ENCODE data around the gene PPP1R13B.
"Not testable (repeated sequence)": the region's sequence is repeated elsewhere in the genome, so short reads cannot be mapped to it uniquely, and the experiment has no call there.

Gene PPP1R13B

DNA sequence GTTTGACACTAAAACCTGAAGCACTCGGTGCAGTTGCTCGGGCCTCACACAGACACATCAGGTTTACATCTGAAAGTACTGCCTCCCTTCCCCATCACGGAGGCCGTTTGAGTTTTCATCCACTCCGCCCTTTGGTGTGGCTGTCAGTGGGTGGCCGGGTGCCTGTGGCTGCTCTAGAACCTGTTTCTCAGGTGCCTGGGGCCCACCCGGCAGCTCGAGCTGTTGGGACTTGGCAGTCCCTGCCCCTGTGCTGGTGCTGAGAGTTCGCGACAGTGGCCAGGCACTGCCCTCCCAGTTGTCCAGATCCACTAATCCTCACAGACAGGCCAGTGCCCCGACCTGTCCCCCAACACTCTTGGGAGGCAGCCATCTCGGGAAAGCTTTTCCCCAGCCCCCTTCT lies 154.5 kb downstream of the PPP1R13B start:
- H3K27ac ChIP-seq, result peak overlapping the region; percentile 91
- DNase-seq (ENCODE audit: low spot score), result no peak
- TF ChIP-seq, protein P1, sequence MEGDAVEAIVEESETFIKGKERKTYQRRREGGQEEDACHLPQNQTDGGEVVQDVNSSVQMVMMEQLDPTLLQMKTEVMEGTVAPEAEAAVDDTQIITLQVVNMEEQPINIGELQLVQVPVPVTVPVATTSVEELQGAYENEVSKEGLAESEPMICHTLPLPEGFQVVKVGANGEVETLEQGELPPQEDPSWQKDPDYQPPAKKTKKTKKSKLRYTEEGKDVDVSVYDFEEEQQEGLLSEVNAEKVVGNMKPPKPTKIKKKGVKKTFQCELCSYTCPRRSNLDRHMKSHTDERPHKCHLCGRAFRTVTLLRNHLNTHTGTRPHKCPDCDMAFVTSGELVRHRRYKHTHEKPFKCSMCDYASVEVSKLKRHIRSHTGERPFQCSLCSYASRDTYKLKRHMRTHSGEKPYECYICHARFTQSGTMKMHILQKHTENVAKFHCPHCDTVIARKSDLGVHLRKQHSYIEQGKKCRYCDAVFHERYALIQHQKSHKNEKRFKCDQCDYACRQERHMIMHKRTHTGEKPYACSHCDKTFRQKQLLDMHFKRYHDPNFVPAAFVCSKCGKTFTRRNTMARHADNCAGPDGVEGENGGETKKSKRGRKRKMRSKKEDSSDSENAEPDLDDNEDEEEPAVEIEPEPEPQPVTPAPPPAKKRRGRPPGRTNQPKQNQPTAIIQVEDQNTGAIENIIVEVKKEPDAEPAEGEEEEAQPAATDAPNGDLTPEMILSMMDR (conservative IDR thresholded peaks at IDR 0.05; ENCODE audit: low read depth), result no peak
- POLR2A ChIA-PET (ENCODE audit: low non-redundant PET), result no interaction called here
- CTCF ChIA-PET, result interaction anchor here (0.6 to 1.1 kb wide), 2 partner anchors 17 to 119 kb away, joined by 3 to 4 read pairs; no protein-coding TSS in a partner anchor

DNA sequence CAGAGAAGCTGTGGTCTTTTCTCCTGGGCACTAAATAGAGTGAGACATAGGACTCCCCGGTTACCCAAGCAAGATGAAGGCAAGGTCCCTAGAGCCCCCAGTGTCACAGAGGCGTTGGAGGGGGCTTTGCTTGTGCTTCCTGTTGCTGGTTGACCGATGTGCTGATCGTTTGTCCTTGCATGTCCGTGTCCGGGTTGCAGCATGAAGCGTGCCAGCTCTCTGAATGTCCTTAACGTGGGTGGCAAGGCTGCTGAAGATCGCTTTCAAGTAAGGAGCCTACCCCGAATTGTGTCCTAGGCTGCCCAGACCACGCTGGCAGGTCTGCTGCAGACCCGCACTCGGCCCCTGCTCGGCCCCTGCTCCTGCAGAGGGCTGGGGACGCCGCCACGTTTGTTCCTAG lies 155.2 kb downstream of the PPP1R13B start:
- CTCF ChIA-PET, result interaction anchor here (0.6 kb wide), 1 partner anchor 77 kb away, joined by 3 read pairs; no protein-coding TSS in a partner anchor
- TF ChIP-seq, protein P1 (conservative IDR thresholded peaks at IDR 0.05; ENCODE audit: low read depth), result no peak
- peak overlapping the region; percentile 91 for H3K27ac ChIP-seq
- DNase-seq (ENCODE audit: low spot score), result no peak
- POLR2A ChIA-PET (ENCODE audit: low non-redundant PET), result no interaction called here

DNA sequence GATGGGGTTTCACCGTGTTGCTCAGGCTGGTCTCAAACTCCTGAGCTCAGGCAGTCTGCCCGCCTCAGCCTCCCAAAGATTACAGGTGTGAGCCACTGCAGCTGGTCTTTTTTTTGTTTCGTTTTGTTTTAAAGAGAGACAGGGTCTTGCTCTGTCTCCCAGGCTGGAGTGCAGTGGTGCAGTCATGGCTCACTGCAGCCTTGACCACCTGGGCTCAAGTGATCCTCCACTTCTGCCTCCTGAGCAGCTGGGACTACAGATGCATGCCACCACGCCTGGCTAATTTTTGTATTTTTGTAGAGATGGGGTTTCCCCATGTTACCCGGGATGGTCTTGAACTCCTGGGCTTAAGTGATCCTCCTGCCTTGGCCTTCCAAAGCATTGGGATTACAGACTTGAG lies 155.7 kb downstream of the PPP1R13B start:
- H3K27ac ChIP-seq, result peak overlapping the region; percentile 91
- DNase-seq (ENCODE audit: low spot score); POLR2A ChIA-PET (ENCODE audit: low non-redundant PET): not testable (repeated sequence)
- CTCF ChIA-PET, result interaction anchor here (0.6 kb wide), 2 partner anchors 77 to 431 kb away, joined by 3 read pairs; no protein-coding TSS in a partner anchor

DNA sequence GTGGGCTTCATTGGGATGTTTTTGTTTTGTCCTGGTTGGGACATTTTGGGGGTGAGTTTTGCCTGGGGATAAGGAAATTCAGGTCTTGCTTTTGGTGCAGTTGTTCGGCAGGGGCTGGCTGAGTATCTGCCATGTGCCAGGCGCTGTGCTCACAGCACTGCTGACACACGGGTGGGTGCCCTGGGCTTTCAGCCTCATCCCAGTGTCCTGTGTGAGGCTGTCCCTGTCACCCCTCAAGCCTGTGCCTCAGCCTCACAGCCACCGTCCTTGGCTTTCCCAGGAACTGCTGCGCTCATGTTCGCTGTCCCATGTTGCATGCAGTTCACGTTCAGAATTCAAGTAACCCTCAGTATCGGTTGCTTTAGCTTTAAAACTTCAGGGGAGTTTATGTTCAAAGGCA lies 157.0 kb downstream of the PPP1R13B start:
- TF ChIP-seq, protein P1 (conservative IDR thresholded peaks at IDR 0.05; ENCODE audit: low read depth), result no peak
- ChIA-PET CTCF (no interaction called here), POLR2A (ENCODE audit: low non-redundant PET) (no interaction called here)
- peak overlapping the region; percentile 43 for H3K27ac ChIP-seq
- no peak for DNase-seq (ENCODE audit: low spot score)

DNA sequence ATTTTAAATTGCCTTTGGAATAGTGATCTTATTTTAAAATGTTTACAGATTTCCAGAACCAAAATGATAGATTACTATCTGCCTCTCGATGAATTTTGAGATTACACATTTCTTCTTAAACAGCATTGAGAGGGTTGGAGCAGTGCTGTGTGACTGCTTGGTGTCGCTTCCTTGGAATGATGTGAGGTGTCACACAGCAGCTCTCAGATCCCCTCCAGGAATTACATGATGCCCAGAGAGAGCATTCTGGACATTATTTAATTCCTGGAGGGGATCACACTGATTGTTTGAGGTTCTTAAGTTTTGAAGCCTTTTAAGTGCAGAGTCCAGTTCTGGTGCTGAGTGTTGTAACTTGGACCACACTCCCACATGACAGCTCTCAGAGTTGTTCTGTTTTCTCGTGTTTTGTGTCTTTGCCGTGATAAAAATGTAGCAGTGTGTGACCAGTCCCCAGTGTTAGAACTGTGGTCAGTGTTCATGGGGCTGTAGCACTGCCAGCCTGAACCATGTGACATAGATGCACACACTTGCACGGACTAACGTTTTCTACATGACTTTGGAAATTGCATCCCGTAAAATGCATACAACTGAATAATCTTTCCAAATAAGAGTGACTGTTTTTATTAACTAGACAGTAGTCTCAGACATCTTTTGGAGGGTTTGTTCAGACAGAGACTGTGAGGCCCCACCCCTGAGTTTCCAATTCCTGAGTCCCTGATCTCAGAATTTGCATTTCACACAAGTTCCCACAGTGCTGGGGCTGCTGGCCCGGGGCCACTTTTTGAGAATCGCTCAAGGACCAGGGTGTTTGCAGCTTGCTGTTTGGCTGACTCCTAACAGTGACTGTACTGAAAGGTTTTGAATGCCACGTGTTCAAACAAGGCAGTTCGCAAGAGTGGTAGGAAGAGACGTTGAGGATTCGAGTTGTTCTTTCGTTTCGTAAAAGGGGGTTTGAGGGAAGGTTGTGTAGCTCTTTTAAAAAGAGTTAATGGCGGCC lies 158.2 kb downstream of the PPP1R13B start:
- CTCF ChIA-PET, result interaction anchor here (0.6 kb wide), 1 partner anchor 20 kb away, joined by 3 read pairs; no protein-coding TSS in a partner anchor
- POLR2A ChIA-PET (ENCODE audit: low non-redundant PET), result no interaction called here
- TF ChIP-seq, protein P1 (conservative IDR thresholded peaks at IDR 0.05; ENCODE audit: low read depth), result no peak
- no peak for DNase-seq (ENCODE audit: low spot score)
- H3K27ac ChIP-seq, result peak overlapping the region; percentile 43

DNA sequence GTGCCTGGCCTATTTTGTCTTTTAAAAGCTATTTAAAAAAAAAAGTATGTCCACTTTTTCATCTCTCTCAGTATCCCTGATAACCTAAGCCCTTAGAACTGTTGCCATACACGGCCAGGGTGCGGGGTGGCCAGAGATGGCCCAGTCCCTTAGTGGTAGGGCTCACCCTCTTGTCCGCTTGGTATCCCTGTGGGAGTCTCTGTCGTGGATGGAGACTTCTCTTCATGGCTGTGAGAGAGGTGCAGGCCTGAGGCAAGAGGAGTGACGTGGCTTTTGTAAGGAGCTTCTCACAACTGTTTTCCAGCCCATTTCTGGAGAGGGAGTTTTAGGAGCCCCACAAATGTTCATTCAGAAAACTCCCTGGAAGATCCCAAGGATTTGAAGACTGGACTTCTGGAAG lies 158.9 kb downstream of the PPP1R13B start:
- peak overlapping the region; percentile 43 for H3K27ac ChIP-seq
- POLR2A ChIA-PET (ENCODE audit: low non-redundant PET), result no interaction called here
- TF ChIP-seq, protein P1 (conservative IDR thresholded peaks at IDR 0.05; ENCODE audit: low read depth), result no peak
- CTCF ChIA-PET, result no interaction called here
- DNase-seq (ENCODE audit: low spot score), result no peak

DNA sequence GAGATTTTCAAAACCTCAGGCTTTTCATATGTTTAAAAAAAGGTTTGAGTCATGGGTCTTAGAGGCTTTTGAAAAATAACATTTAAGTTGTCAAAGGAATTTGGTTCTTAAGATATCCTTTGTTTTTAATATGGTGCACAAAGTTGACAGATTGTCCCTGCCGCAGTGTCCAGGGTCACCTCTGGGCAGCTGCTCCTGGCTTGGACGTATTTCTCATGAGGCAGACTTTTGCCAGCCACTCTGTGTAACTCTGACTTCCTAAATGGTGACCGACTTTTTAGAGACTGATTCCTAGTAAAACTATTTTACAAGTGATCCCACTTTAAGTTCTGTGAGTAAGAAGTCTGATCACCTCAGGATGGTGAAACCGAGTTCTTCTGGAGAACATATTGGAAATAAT lies 159.7 kb downstream of the PPP1R13B start:
- ChIA-PET POLR2A (ENCODE audit: low non-redundant PET) (no interaction called here), CTCF (interaction anchor here (0.6 kb wide), 1 partner anchor 19 kb away, joined by 3 read pairs; no protein-coding TSS in a partner anchor)
- H3K27ac ChIP-seq, result peak overlapping the region; percentile 43; the same call in 1 of the 2 replicates
- no peak for DNase-seq (ENCODE audit: low spot score)
- TF ChIP-seq, protein P1 (conservative IDR thresholded peaks at IDR 0.05; ENCODE audit: low read depth), result no peak
